Hepatocyte (in vitro differentiated cells): Measurements from ENCODE around the gene TAS2R38. TPM values are rescaled to one million over a fixed set of nuclear protein-coding genes. Genes with fewer than 3 reads are reported as not detected.

Experiments used
- polyA plus RNA-seq: library from polyadenylated mRNA; unstranded; fragments of >200 nt; fragmentation: Nextera tagmentation; extraction: Ambion mirVana; gene quantifications from 2 replicates; pipeline ENCODE4 v1.2.1, GENCODE V29; 2016
- total RNA-seq: library from RNA; depleted of rRNA; stranded (reverse); fragments of >200 nt; gene quantifications from 2 replicates; pipeline ENCODE4 v1.2.3, GENCODE V29; 2014

TAS2R38 gene
- total and polyA plus RNA-seq, 2 experiments from 2014 or later: not detected

Other genes with a start within 250 kb of the TAS2R38 start
- 153 and 186 TPM in 2 replicates for gene SSBP1, start 235.4 kb downstream of the TAS2R38 start, total RNA-seq
- 212 and 220 TPM in 2 replicates for gene SSBP1, start 235.4 kb downstream of the TAS2R38 start, polyA plus RNA-seq
- gene TAS2R3, start 209.7 kb downstream of the TAS2R38 start, total RNA-seq: 0.87 and 1.3 TPM in 2 replicates
- not detected in 2 replicates for gene TAS2R3, start 209.7 kb downstream of the TAS2R38 start, polyA plus RNA-seq
- 1.9 and 2.6 TPM in 2 replicates for gene TAS2R4, start 197.1 kb downstream of the TAS2R38 start, total RNA-seq
- gene TAS2R4, start 197.1 kb downstream of the TAS2R38 start, polyA plus RNA-seq: not detected in 2 replicates
- 4.4 and 5.1 TPM in 2 replicates for gene TAS2R5, start 183.6 kb downstream of the TAS2R38 start, total RNA-seq
- gene TAS2R5, start 183.6 kb downstream of the TAS2R38 start, polyA plus RNA-seq: 1.5 and 1.6 TPM in 2 replicates
- not detected in 2 replicates for gene PRSS37, start 132.3 kb downstream of the TAS2R38 start, total RNA-seq
- gene PRSS37, start 132.3 kb downstream of the TAS2R38 start, polyA plus RNA-seq: 0.13 TPM in 1 of 2 replicates, not detected in the other
- gene OR9A4, start 57.4 kb downstream of the TAS2R38 start, total RNA-seq: not detected in 2 replicates
- not detected in 2 replicates for gene OR9A4, start 57.4 kb downstream of the TAS2R38 start, polyA plus RNA-seq
- gene CLEC5A, start 26.8 kb downstream of the TAS2R38 start, total RNA-seq: not detected in 2 replicates
- gene CLEC5A, start 26.8 kb downstream of the TAS2R38 start, polyA plus RNA-seq: not detected in 2 replicates
- 2.5 and 2.7 TPM in 2 replicates for gene MGAM, start 22.1 kb upstream of the TAS2R38 start, total RNA-seq
- 0.89 and 1.0 TPM in 2 replicates for gene MGAM, start 22.1 kb upstream of the TAS2R38 start, polyA plus RNA-seq
- 3.8 and 4.1 TPM in 2 replicates for gene MGAM2, start 137.9 kb upstream of the TAS2R38 start, total RNA-seq
- 0.23 and 1.6 TPM in 2 replicates for gene MGAM2, start 137.9 kb upstream of the TAS2R38 start, polyA plus RNA-seq